Hepatocyte (in vitro differentiated cells): ENCODE data around the gene EVL. TPM values are rescaled to one million over a fixed set of nuclear protein-coding genes. Genes with fewer than 3 reads are reported as not detected.

Experiments
- DNase-seq: peaks from one replicate; pipeline ENCODE4 v3.0.0-alpha.2; 2016; ENCODE audit warnings: low spot score
- H2AFZ ChIP-seq: fragments of 200-600 bp; sonication (generic); 2 replicates; pipeline ENCODE4 v1.6.0; 2016; ENCODE audit warnings: antibody characterized with exemption, mild to moderate bottlenecking
- H3K27ac ChIP-seq: fragments of 200-600 bp; sonication (generic); 2 replicates; pipeline ENCODE4 v1.5.1; 2016; ENCODE audit warnings: mild to moderate bottlenecking
- H3K27me3 ChIP-seq: fragments of 200-600 bp; sonication (generic); 2 replicates; pipeline ENCODE4 v1.6.1; 2016
- H3K36me3 ChIP-seq: fragments of 200-600 bp; sonication (generic); replicated peaks from 2 replicates; pipeline ENCODE4 v1.5.1; 2016; ENCODE audit warnings: low read depth; ENCODE audit not compliant: insufficient read depth
- H3K4me1 ChIP-seq: fragments of 200-600 bp; sonication (generic); 2 replicates; pipeline ENCODE4 v1.5.1; 2016; ENCODE audit warnings: mild to moderate bottlenecking, moderate library complexity; ENCODE audit not compliant: insufficient read depth
- H3K4me2 ChIP-seq: fragments of 200-600 bp; sonication (generic); 2 replicates; pipeline ENCODE4 v1.6.0; 2016
- H3K4me3 ChIP-seq: fragments of 200-600 bp; sonication (generic); 2 replicates; pipeline ENCODE4 v1.5.1; 2016; ENCODE audit warnings: mild to moderate bottlenecking
- H3K79me2 ChIP-seq: fragments of 200-600 bp; sonication (generic); 2 replicates; pipeline ENCODE4 v1.6.0; 2017; ENCODE audit warnings: mild to moderate bottlenecking
- H3K9me2 ChIP-seq: fragments of 200-600 bp; sonication (generic); replicated peaks from 2 replicates; pipeline ENCODE4 v1.6.0; 2017; ENCODE audit warnings: mild to moderate bottlenecking; ENCODE audit not compliant: insufficient read depth
- H3K9me3 ChIP-seq: fragments of 200-600 bp; sonication (generic); 2 replicates; pipeline ENCODE4 v1.5.1; 2016; ENCODE audit warnings: low read depth, mild to moderate bottlenecking
- H4K20me1 ChIP-seq: fragments of 200-600 bp; sonication (generic); 2 replicates; pipeline ENCODE4 v1.6.0; 2016; ENCODE audit warnings: mild to moderate bottlenecking; ENCODE audit not compliant: insufficient read depth, poor library complexity, severe bottlenecking
- EZH2 ChIP-seq: fragments of 200-600 bp; sonication (generic); IDR thresholded peaks from 2 replicates; pipeline ENCODE4 v1.6.1; 2016; ENCODE audit warnings: antibody characterized with exemption, mild to moderate bottlenecking, borderline replicate concordance
- EZH2phosphoT487 ChIP-seq: fragments of 200-600 bp; sonication (generic); IDR thresholded peaks from one replicate; pipeline ENCODE4 v1.6.1; 2018; ENCODE audit warnings: antibody characterized with exemption, mild to moderate bottlenecking, low read depth, moderate library complexity; ENCODE audit not compliant: unreplicated experiment, severe bottlenecking
- WGBS: methylation state at CpG from one replicate; pipeline ENCODE4 v1.1.6; 2016; ENCODE audit warnings: low lambda C conversion rate; ENCODE audit errors: missing lambda C conversion rate; 5-methylcytosine and 5-hydroxymethylcytosine counted together
- polyA plus RNA-seq: library from polyadenylated mRNA; unstranded; fragments of >200 nt; fragmentation: Nextera tagmentation; extraction: Ambion mirVana; gene quantifications from 2 replicates; pipeline ENCODE4 v1.2.1, GENCODE V29; 2016
- total RNA-seq: library from RNA; depleted of rRNA; stranded (reverse); fragments of >200 nt; gene quantifications from 2 replicates; pipeline ENCODE4 v1.2.3, GENCODE V29; 2014
- TF ChIP-seq, protein P1 (sequence below): fragments of 200-600 bp; sonication (generic); IDR thresholded peaks from 2 replicates; pipeline ENCODE4 v1.5.1; 2016; ENCODE audit warnings: antibody characterized with exemption, mild to moderate bottlenecking; ENCODE audit not compliant: poor library complexity

EVL gene
- total and polyA plus RNA-seq, 2 experiments from 2014 or later: 60.5 to 77.2 TPM

- Histone ChIP-seq H3K4me1 (no peaks in the 10 kb centered on the region), H3K27me3 (no peaks in the 10 kb centered on the region), H3K4me3 (no peak overlapping the region), H3K4me2 (no peak overlapping the region), H4K20me1 (no peaks in the 10 kb centered on the region), H3K36me3 (no peaks in the 10 kb centered on the region), H3K9me3 (no peaks in the 10 kb centered on the region), H3K79me2 (no peaks in the 10 kb centered on the region), H3K9me2 (no peaks in the 10 kb centered on the region), H3K27ac (no peak overlapping the region), H2AFZ (no peak overlapping the region)
- TF ChIP-seq EZH2phosphoT487: no peak
- no peak for TF ChIP-seq EZH2
- TF ChIP-seq, protein P1, sequence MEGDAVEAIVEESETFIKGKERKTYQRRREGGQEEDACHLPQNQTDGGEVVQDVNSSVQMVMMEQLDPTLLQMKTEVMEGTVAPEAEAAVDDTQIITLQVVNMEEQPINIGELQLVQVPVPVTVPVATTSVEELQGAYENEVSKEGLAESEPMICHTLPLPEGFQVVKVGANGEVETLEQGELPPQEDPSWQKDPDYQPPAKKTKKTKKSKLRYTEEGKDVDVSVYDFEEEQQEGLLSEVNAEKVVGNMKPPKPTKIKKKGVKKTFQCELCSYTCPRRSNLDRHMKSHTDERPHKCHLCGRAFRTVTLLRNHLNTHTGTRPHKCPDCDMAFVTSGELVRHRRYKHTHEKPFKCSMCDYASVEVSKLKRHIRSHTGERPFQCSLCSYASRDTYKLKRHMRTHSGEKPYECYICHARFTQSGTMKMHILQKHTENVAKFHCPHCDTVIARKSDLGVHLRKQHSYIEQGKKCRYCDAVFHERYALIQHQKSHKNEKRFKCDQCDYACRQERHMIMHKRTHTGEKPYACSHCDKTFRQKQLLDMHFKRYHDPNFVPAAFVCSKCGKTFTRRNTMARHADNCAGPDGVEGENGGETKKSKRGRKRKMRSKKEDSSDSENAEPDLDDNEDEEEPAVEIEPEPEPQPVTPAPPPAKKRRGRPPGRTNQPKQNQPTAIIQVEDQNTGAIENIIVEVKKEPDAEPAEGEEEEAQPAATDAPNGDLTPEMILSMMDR: no peak
- no peak for DNase-seq
- whole genome bisulfite sequencing: 93% methylated on average over 14 of the region's 14 CpGs
These were observed 52.6 kb downstream of the EVL start for GRCh38 chr14:100117633-100118395.

DNA sequence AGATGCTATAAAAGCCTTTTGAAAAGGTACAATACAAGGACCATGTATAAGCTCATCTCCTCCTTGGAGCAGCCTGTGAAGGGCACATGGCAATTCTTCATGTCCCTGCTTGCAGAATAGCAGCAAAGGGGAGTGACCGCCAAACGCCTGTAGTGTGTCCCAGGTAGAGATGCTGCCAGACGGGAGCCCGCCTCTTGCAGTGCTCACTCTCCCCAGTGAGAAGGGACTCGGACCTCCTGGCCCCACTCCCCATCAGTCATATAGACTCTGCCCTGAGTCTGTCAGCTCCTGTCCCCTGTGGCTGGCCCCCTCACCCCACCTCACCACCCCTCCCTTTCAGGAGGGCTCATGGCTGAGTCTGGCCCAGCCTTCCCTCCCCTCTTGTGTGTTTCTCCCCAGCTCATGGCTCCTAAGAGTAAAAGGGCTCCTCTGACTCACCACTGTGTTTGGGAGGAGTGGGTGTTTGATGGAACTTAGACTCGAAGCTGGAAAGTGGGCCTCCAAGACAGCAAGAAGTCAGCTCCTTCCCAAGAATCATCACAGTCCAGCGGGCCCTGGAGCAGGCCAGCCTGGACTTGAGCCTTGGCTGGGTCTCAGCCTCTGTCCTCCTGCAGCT is 53.3 kb downstream of the EVL start:
- WGBS: 90% methylated on average over 7 of the region's 7 CpGs
- H3K9me3 ChIP-seq: no peaks in the 10 kb centered on the region
- H3K4me3 ChIP-seq: no peak overlapping the region
- no peaks in the 10 kb centered on the region for H3K9me2 ChIP-seq
- no peaks in the 10 kb centered on the region for H4K20me1 ChIP-seq
- TF ChIP-seq EZH2: no peak
- TF ChIP-seq, protein P1: no peak
- TF ChIP-seq EZH2phosphoT487: no peak
- no peak for DNase-seq
- H3K27me3 ChIP-seq: no peaks in the 10 kb centered on the region
- no peaks in the 10 kb centered on the region for H3K36me3 ChIP-seq
- H2AFZ ChIP-seq: no peak overlapping the region
- H3K27ac ChIP-seq: no peak overlapping the region
- no peak overlapping the region for H3K4me2 ChIP-seq
- H3K4me1 ChIP-seq: no peaks in the 10 kb centered on the region
- H3K79me2 ChIP-seq: no peaks in the 10 kb centered on the region

DNA sequence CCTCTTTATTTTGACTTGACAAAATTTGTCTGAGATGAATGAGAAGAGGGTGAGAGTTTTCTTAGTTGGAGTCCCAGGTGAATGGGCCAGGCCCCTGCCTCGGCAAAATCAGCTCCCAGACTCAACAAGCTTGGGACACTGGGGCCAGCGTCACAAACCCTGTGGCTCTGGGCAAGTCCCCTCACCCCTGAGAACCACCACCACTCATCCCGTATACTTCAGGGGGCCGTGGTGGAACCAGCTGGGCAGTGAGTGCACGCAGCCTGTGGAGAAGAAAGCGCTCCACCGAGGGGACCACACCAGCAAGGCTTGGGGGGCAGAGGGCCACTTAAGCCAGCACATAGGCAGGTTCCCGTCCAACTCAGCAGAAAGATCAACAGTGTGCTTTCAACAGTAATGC is 54.0 kb downstream of the EVL start:
- Histone ChIP-seq H3K36me3 (no peaks in the 10 kb centered on the region), H3K4me3 (no peak overlapping the region), H4K20me1 (no peaks in the 10 kb centered on the region), H3K79me2 (no peaks in the 10 kb centered on the region), H3K4me1 (no peaks in the 10 kb centered on the region), H3K27me3 (no peaks in the 10 kb centered on the region), H2AFZ (no peak overlapping the region), H3K9me2 (no peaks in the 10 kb centered on the region), H3K4me2 (no peak overlapping the region), H3K27ac (no peak overlapping the region), H3K9me3 (no peaks in the 10 kb centered on the region)
- DNase-seq: no peak
- 89% methylated on average over 8 of the region's 8 CpGs for WGBS
- TF ChIP-seq, protein P1: no peak
- no peak for TF ChIP-seq EZH2phosphoT487
- TF ChIP-seq EZH2: no peak
